Fibroblast of upper back skin (primary cell): ENCODE results near the gene RWDD1.

ENCODE experiments used
- DNase-seq: peaks from one replicate; pipeline ENCODE4 v3.0.0-alpha.2; 2013

RWDD1 gene

GRCh38 chr6:116570856-116571682 lies at the start of gene RWDD1:
TSS of gene RWDD1 (plus strand) at chr6:116571504. CDS start at chr6:116571583, 79 bp downstream.
- peak; percentile 100 for DNase-seq

GRCh38 chr6:116522896-116523295 lies 48.4 kb upstream of the RWDD1 start:
- no peak for DNase-seq

GRCh38 chr6:116524236-116524635 lies 47.1 kb upstream of the RWDD1 start:
- no peak for DNase-seq

GRCh38 chr6:116528133-116528532 lies 43.2 kb upstream of the RWDD1 start:
- DNase-seq, result no peak

GRCh38 chr6:116528780-116529179 lies 42.5 kb upstream of the RWDD1 start:
- DNase-seq, result peak; percentile 31

GRCh38 chr6:116529466-116530290 lies 41.6 kb upstream of the RWDD1 start:
- DNase-seq, result no peak

- no peak for DNase-seq
These were observed 40.9 kb upstream of the RWDD1 start for GRCh38 chr6:116530436-116530835.

GRCh38 chr6:116531675-116532570 lies 39.4 kb upstream of the RWDD1 start:
- DNase-seq, result peak; percentile 75

- DNase-seq, result no peak
These were observed 37.9 kb upstream of the RWDD1 start for GRCh38 chr6:116533233-116533957.

- no peak for DNase-seq
These were observed 36.2 kb upstream of the RWDD1 start for GRCh38 chr6:116535109-116535508.

GRCh38 chr6:116536216-116536621 lies 35.1 kb upstream of the RWDD1 start:
- peak; percentile 72 for DNase-seq

GRCh38 chr6:116542426-116542825 lies 28.9 kb upstream of the RWDD1 start:
- DNase-seq, result no peak

- DNase-seq, result peak; percentile 25
These were observed 28.2 kb upstream of the RWDD1 start for GRCh38 chr6:116543149-116543548.

GRCh38 chr6:116545651-116546050 lies 25.7 kb upstream of the RWDD1 start, which contains the start of gene TRAPPC3L:
TSS of gene TRAPPC3L (minus strand) at chr6:116545684. CDS start at chr6:116545514, 170 bp downstream.
- peak; percentile 37 for DNase-seq

GRCh38 chr6:116547358-116547757 lies 23.9 kb upstream of the RWDD1 start:
- no peak for DNase-seq

GRCh38 chr6:116550796-116551195 lies 20.5 kb upstream of the RWDD1 start:
- DNase-seq, result no peak

- no peak for DNase-seq
These were observed 17.9 kb upstream of the RWDD1 start, which contains the start of gene CALHM4 for GRCh38 chr6:116553451-116553850. TSS of gene CALHM4 (plus strand) at chr6:116553751. CDS start at chr6:116553794, 43 bp downstream.

GRCh38 chr6:116556065-116556464 lies 15.2 kb upstream of the RWDD1 start:
- DNase-seq, result peak; percentile 89

- DNase-seq, result no peak
These were observed 14.4 kb upstream of the RWDD1 start for GRCh38 chr6:116556814-116557415.

GRCh38 chr6:116557893-116558292 lies 13.4 kb upstream of the RWDD1 start:
- DNase-seq, result peak; percentile 98

GRCh38 chr6:116560130-116560529 lies 11.2 kb upstream of the RWDD1 start:
- no peak for DNase-seq
